Measurements from ENCODE around the gene RER1. TPM values are rescaled to one million over a fixed set of nuclear protein-coding genes. Genes with fewer than 3 reads are reported as not detected.

The RER1 gene
- total RNA-seq, 1 experiment from 2014 or later, result 110 TPM

GRCh38 chr1:2435091-2435490 is 43.5 kb downstream of the RER1 start:
- H3K4me1 Mint-ChIP-seq, result 0 out of 4 replicates have a peak, but pooled peaks cover 0 to 4% of the 10 kb centered on the region in 2 experiments
- Histone ChIP-seq H2BK5ac (ENCODE audit: insufficient read length, low read length) (no peak overlapping the region), H3K23ac (ENCODE audit: insufficient read length, low read depth, low read length) (no peak overlapping the region), H2BK15ac (ENCODE audit: low read depth, low read length) (no peak overlapping the region), H3K18ac (ENCODE audit: insufficient read length, low read depth, low read length) (no peak overlapping the region), H4K20me1 (ENCODE audit: control insufficient read depth, insufficient read depth, insufficient read length) (no peaks in the 10 kb centered on the region), H3K4me2 (ENCODE audit: insufficient read depth, insufficient read length, low read length) (no peak overlapping the region), H3K9me3 (ENCODE audit: control insufficient read depth, low read depth, low read length) (no peaks in the 10 kb centered on the region), H3K23me2 (ENCODE audit: insufficient read length, low read depth, low read length, poor library complexity, severe bottlenecking) (no peaks in the 10 kb centered on the region), H3T11ph (ENCODE audit: low read length) (no peak overlapping the region), H4K8ac (replicated peaks; ENCODE audit: insufficient read length, low read depth, low read length) (no peak overlapping the region), H3K4ac (ENCODE audit: low read depth, low read length) (no peak overlapping the region), H3K14ac (ENCODE audit: insufficient read depth, low read length) (no peak overlapping the region), H3K4me1 (ENCODE audit: insufficient read depth, low read length) (no peaks in the 10 kb centered on the region), H2AFZ (ENCODE audit: low read length) (no peak overlapping the region), H3K79me2 (ENCODE audit: insufficient read depth, low read length) (no peaks in the 10 kb centered on the region), H3K79me1 (ENCODE audit: insufficient read depth, low read depth, low read length, poor library complexity, severe bottlenecking) (no peaks in the 10 kb centered on the region), H2AK5ac (ENCODE audit: insufficient read length, low read length) (no peak overlapping the region), H3K27ac (ENCODE audit: insufficient read length, low read depth, low read length) (no peak overlapping the region), H2BK20ac (ENCODE audit: low read depth, low read length, poor library complexity, severe bottlenecking) (no peak overlapping the region), H3K27me3 (ENCODE audit: insufficient read depth, low read length) (no peaks in the 10 kb centered on the region), H3K56ac (ENCODE audit: insufficient read length, low read depth, low read length) (no peak overlapping the region), H3K9ac (ENCODE audit: extremely low read depth, insufficient read length, low read length) (no peak overlapping the region), H2BK120ac (ENCODE audit: low read depth, low read length, poor library complexity, severe bottlenecking) (no peak overlapping the region), H4K91ac (ENCODE audit: insufficient read length, low read depth, low read length) (no peak overlapping the region), H4K5ac (ENCODE audit: insufficient read length, low read depth, low read length) (no peak overlapping the region), H2BK12ac (ENCODE audit: insufficient read length, low read depth, low read length) (no peak overlapping the region)
- peaks cover 2 to 5% of the 10 kb centered on the region in 2 experiments; a peak in 4 of 5 replicates for H3K9me3 Mint-ChIP-seq
- no peak overlapping the region for H3K27ac Mint-ChIP-seq
- no peak for DNase-seq
- TF ChIP-seq CTCF (conservative IDR thresholded peaks at IDR 0.05), result no peak
- no peaks in the 10 kb centered on the region for H3K36me3 Mint-ChIP-seq (ENCODE audit: insufficient read depth in 1 of 3, low read depth in 3 of 3)
- WGBS (ENCODE audit: extremely low coverage, insufficient read length, low lambda C conversion rate), result no CpG with 5 or more reads among the region's 9 CpGs
- H3K27me3 Mint-ChIP-seq (ENCODE audit: low read depth), result peaks cover 31% of the 10 kb centered on the region
- no peak overlapping the region for H3K4me3 Mint-ChIP-seq
